ENCODE measurements around the gene CCDC152. TPM values are rescaled to one million over a fixed set of nuclear protein-coding genes. Genes with fewer than 3 reads are reported as not detected.

The CCDC152 gene
- total and polyA plus RNA-seq, 10 of the 15 experiments (the other 5 are each of a cell fraction or from before 2014, with no cell fraction given) = 0.12 to 25.8 (median 13.5) TPM

- ATAC-seq (no peak), FAIRE-seq (no peak), DNase-seq (ENCODE audit: low read depth, low spot score) (no peak)
- H3K4me1 ChIP-seq (ENCODE audit: control insufficient read depth, insufficient read depth, low read length) = no peaks in the 10 kb centered on the region
- H2AFZ ChIP-seq (ENCODE audit: control insufficient read depth, low read depth, low read length) = no peak overlapping the region
- H3K4me3 ChIP-seq = no peak overlapping the region
- no TSS peak for BruUV-seq (replicated peaks)
- no peaks in the 10 kb centered on the region for H3K27me3 ChIP-seq (replicated peaks in 1 of 2; ENCODE audit: control insufficient read depth in 2 of 2, insufficient read depth in 2 of 2, low read length in 1 of 2)
- peak; percentile 96 for TF ChIP-seq ZBTB33 (IDR thresholded peaks at IDR 0.05)
- no peak for TF ChIP-seq ZNF687 (IDR thresholded peaks at IDR 0.05)
- no peak for TF ChIP-seq CHD2 (IDR thresholded peaks at IDR 0.05; ENCODE audit: borderline replicate concordance, low read depth, low read length)
- no peak for TF ChIP-seq STAT1 (conservative IDR thresholded peaks at IDR 0.05)
- TF ChIP-seq MLLT1 (IDR thresholded peaks at IDR 0.05) = 0 out of 2 replicates have a peak, but pooled peaks have one; percentile 37
- TF ChIP-seq USF1 (IDR thresholded peaks at IDR 0.05; ENCODE audit: borderline replicate concordance, extremely low read length, insufficient read depth, low read depth, low read length) = no peak
- SMC1A ChIA-PET (ENCODE audit: uncharacterized antibody, unreplicated experiment) = interaction anchor here (0.6 to 2.1 kb wide), 3 partner anchors 8 to 127 kb away, joined by 3 to 5 read pairs (median 3); no protein-coding TSS in a partner anchor
- RAD21 ChIA-PET (ENCODE audit: unreplicated experiment) = no interaction called here
- H3K79me2 ChIP-seq (ENCODE audit: control insufficient read depth, insufficient read depth, low read length) = no peaks in the 10 kb centered on the region
- H3K9ac ChIP-seq (ENCODE audit: control insufficient read depth, insufficient read depth, low read length) = no peak overlapping the region
- H3K9me3 ChIP-seq (replicated peaks; ENCODE audit: control insufficient read depth, insufficient read depth, low read length) = no peaks in the 10 kb centered on the region
- H3K27ac ChIP-seq (ENCODE audit: control insufficient read depth, insufficient read depth) = no peak overlapping the region
- CTCF ChIA-PET = interaction anchor here (1.8 kb wide), 1 partner anchor 24 kb away, joined by 5 read pairs; no protein-coding TSS in a partner anchor
- no peak overlapping the region for H3K4me2 ChIP-seq (ENCODE audit: control insufficient read depth, insufficient read depth)
- intact Hi-C loops (cut with micrococcal nuclease; ENCODE audit: unreplicated experiment) = no loop called here
- H4K20me1 ChIP-seq (ENCODE audit: control insufficient read depth, insufficient read depth) = no peaks in the 10 kb centered on the region
- POLR2A ChIA-PET = no interaction called here
- H3K36me3 ChIP-seq (ENCODE audit: control insufficient read depth in 2 of 2, insufficient read depth in 2 of 2, low read length in 1 of 2) = no peaks in the 10 kb centered on the region
- in situ Hi-C loops (cut with MboI) = no loop called here
- WGBS (ENCODE audit: insufficient coverage, insufficient replicate concordance, low lambda C conversion rate, missing lambda C conversion rate) = 91% methylated on average over 9 of the region's 9 CpGs
Measured at GRCh38 chr5:42799668-42800114, 43.1 kb downstream of the CCDC152 start.
